Activated naive CD4-positive, alpha-beta T cell treated with anti-CD3 and anti-CD28 coated beads for 36 hours (primary cell): ENCODE results near the gene P2RY11. TPM values are rescaled to one million over a fixed set of nuclear protein-coding genes. Genes with fewer than 3 reads are reported as not detected.

Source experiments
- CTCF ChIA-PET: fragments of 350-600 bp; sonication (Branson Sonifier 250); formaldehyde crosslinking; loops from one replicate; lab custom pipeline; 2021; ENCODE audit warnings: antibody characterized with exemption; lab: Charles Lee
- DNase-seq: peaks from one replicate; pipeline ENCODE4 v3.0.0-alpha.2; 2020
- H3K27ac Mint-ChIP-seq: one replicate; pipeline ENCODE4 v1.8.0; 2021; ENCODE audit warnings: mild to moderate bottlenecking, mixed read lengths
- H3K27me3 Mint-ChIP-seq: one replicate; pipeline ENCODE4 v1.8.0; 2021; ENCODE audit warnings: low read depth, mixed read lengths
- H3K36me3 Mint-ChIP-seq: one replicate; pipeline ENCODE4 v1.8.0; 2021; ENCODE audit warnings: low read depth, mixed read lengths
- H3K4me1 Mint-ChIP-seq: one replicate; pipeline ENCODE4 v1.8.0; 2021; ENCODE audit warnings: low read depth, mixed read lengths
- H3K4me3 Mint-ChIP-seq: one replicate; pipeline ENCODE4 v1.8.0; 2021; ENCODE audit warnings: mild to moderate bottlenecking, moderate library complexity, mixed read lengths
- H3K9me3 Mint-ChIP-seq: one replicate; pipeline ENCODE4 v1.8.0; 2021; ENCODE audit warnings: mixed read lengths
- intact Hi-C: fragments of 100-400 bp; cut with micrococcal nuclease; formaldehyde crosslinking; loops from one replicate; pipeline ENCODE4 v1.15.1; 2023
- total RNA-seq, 2 experiments: library from RNA; stranded (reverse); gene quantifications; one replicate each; pipeline ENCODE4 v1.2.3, GENCODE V29; 2021

P2RY11 gene
- 10 to 100 TPM; 11.8 to 12.2 TPM for total RNA-seq

- no peaks in the 10 kb centered on the region for H3K27me3 Mint-ChIP-seq
- peak within 1 kb of the TSS; percentile 89 for H3K27ac Mint-ChIP-seq
- H3K4me1 Mint-ChIP-seq: peaks cover 58% of the 10 kb centered on the region
- CTCF ChIA-PET: interaction anchor here (0.6 to 1.3 kb wide), 4 partner anchors 9 to 112 kb away, joined by 3 to 4 read pairs (median 4); no protein-coding TSS in a partner anchor
- H3K4me3 Mint-ChIP-seq: no peak within 1 kb of the TSS
- intact Hi-C loops: loop anchor here (5.0 kb wide), 1 partner anchor 179 kb away; no protein-coding TSS in a partner anchor
- H3K36me3 Mint-ChIP-seq: peaks cover 59% of the 10 kb centered on the region
- peak; percentile 26 for DNase-seq
- no peaks in the 10 kb centered on the region for H3K9me3 Mint-ChIP-seq
Measured at GRCh38 chr19:10111405-10111811, at the start of gene P2RY11. Gene P2RY11, plus strand, starts transcription at chr19:10111693. Its CDS starts 29 bp downstream, at chr19:10111722.

DNA sequence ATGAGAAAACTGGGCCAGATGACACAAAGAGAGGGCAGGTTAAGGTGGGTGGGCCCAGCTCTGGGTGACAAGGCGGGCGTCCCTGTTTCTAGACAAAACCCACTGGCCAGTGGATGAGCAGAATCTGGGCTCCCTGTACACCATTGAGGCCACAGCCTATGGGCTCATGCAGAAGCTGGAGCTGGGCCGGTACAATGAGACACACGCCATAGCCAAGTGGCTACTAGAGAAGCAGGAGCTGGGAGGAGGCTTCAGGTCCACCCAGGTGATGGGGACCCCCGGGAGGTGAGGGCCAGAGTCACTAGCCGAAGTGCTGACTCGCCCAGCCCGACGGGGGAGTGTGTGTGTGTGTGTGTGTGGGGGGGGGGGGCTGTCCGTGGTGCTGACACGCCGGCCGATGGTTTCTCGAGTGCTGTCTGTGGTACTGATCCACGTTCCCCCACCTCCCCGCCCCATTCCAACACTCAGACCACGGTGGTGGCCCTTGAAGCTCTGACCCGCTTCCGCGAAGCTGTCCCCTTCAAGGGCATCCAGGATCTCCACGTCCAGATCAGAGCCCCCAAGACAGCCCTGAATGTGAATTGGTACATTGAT lies 49.7 kb upstream of the P2RY11 start:
- H3K27me3 Mint-ChIP-seq: peaks cover 7% of the 10 kb centered on the region
- CTCF ChIA-PET: no interaction called here
- H3K4me3 Mint-ChIP-seq: no peak overlapping the region
- no peak overlapping the region for H3K27ac Mint-ChIP-seq
- no peaks in the 10 kb centered on the region for H3K9me3 Mint-ChIP-seq
- intact Hi-C loops: loop anchor here (2.0 kb wide), 1 partner anchor 57 kb away; no protein-coding TSS in a partner anchor
- no peak for DNase-seq
- no peaks in the 10 kb centered on the region for H3K4me1 Mint-ChIP-seq
- H3K36me3 Mint-ChIP-seq: no peaks in the 10 kb centered on the region

DNA sequence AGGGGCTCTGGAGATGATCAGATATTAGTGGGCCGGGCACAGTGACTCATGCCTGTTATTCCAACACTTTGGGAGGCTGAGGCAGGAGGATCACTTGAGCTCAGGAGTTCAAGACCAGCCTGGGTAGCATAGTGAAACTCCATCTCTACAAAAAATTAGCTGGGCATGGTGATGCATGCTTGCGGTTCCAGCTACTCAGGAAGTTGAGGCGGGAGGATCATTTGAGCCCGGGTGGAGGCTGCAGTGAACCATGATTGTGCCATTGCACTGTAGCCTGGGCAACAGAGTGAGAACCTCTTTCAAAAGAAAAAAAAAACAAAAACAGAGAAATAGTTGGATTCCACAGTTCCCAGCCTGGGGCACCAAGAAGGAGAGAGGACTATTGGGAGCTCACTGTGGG lies 43.3 kb upstream of the P2RY11 start:
- H3K4me1 Mint-ChIP-seq: no peaks in the 10 kb centered on the region
- no peaks in the 10 kb centered on the region for H3K36me3 Mint-ChIP-seq
- intact Hi-C loops: no loop called here
- H3K27me3 Mint-ChIP-seq: no peaks in the 10 kb centered on the region
- no peak overlapping the region for H3K27ac Mint-ChIP-seq
- no peak for DNase-seq
- H3K9me3 Mint-ChIP-seq: peaks cover 1% of the 10 kb centered on the region
- CTCF ChIA-PET: no interaction called here
- H3K4me3 Mint-ChIP-seq: no peak overlapping the region

GRCh38 chr19:10069046-10069445 lies 42.4 kb upstream of the P2RY11 start:
- no peak for DNase-seq
- H3K9me3 Mint-ChIP-seq: peaks cover 4% of the 10 kb centered on the region
- H3K27ac Mint-ChIP-seq: no peak overlapping the region
- CTCF ChIA-PET: interaction anchor here (0.5 to 1.5 kb wide), 3 partner anchors 63 to 379 kb away, joined by 3 to 6 read pairs (median 5); no protein-coding TSS in a partner anchor
- H3K4me1 Mint-ChIP-seq: no peaks in the 10 kb centered on the region
- no peak overlapping the region for H3K4me3 Mint-ChIP-seq
- H3K27me3 Mint-ChIP-seq: no peaks in the 10 kb centered on the region
- H3K36me3 Mint-ChIP-seq: no peaks in the 10 kb centered on the region
- intact Hi-C loops: no loop called here

DNA sequence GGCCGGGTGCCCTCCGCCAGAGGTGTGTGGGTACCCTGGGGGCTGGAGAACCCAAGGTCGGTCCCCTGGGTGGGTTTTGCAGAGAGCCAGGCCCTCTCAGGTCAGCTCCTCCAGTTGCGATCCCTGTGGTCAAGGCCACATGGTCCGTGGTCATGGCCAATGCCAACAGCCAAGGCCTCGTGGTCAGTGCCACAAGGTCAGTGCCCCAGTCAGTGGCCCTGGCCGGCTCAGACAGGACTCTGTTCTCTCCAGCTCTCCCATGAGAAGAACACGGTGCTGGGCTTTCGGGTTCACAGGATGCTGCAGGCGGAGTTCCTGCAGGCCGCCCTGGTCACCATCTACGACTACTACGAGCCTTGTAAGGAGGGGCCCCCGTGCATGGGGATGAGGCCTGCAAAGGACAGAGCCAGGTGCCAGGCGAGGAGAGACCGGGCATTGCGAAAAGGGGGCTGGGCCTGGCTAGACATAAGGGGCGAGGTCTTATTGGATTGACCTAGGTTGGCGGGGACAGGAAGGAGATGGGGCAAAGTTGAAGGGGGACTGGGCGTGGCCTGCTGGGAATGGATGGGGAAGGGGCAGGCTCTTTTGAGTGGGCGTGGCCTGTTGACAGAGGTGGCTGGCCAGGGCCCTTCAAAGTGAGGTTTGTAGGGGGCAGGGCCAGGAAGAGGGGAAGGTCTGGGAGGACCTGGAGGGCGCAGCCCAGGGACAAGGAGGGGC lies 40.6 kb upstream of the P2RY11 start:
- H3K27ac Mint-ChIP-seq: no peak overlapping the region
- intact Hi-C loops: no loop called here
- H3K4me1 Mint-ChIP-seq: no peaks in the 10 kb centered on the region
- no peak overlapping the region for H3K4me3 Mint-ChIP-seq
- H3K36me3 Mint-ChIP-seq: no peaks in the 10 kb centered on the region
- H3K27me3 Mint-ChIP-seq: no peaks in the 10 kb centered on the region
- H3K9me3 Mint-ChIP-seq: peaks cover 6% of the 10 kb centered on the region
- CTCF ChIA-PET: no interaction called here
- DNase-seq: no peak

GRCh38 chr19:10074153-10074552 lies 37.3 kb upstream of the P2RY11 start:
- Mint-ChIP-seq H3K27ac (no peak overlapping the region), H3K4me1 (no peaks in the 10 kb centered on the region), H3K9me3 (peaks cover 6% of the 10 kb centered on the region), H3K36me3 (no peaks in the 10 kb centered on the region), H3K4me3 (no peak overlapping the region), H3K27me3 (no peaks in the 10 kb centered on the region)
- intact Hi-C loops: loop anchor here (1.0 to 2.0 kb wide), 2 partner anchors 39 to 177 kb away; no protein-coding TSS in a partner anchor
- CTCF ChIA-PET: interaction anchor here (0.6 to 2.2 kb wide), 7 partner anchors 10 to 176 kb away, joined by 3 to 7 read pairs (median 3); no protein-coding TSS in a partner anchor
- peak; percentile 67 for DNase-seq

- no peak for DNase-seq
- CTCF ChIA-PET: interaction anchor here (0.7 kb wide), 1 partner anchor 45 kb away, joined by 5 read pairs; no protein-coding TSS in a partner anchor
- peaks cover 6% of the 10 kb centered on the region for H3K9me3 Mint-ChIP-seq
- H3K27me3 Mint-ChIP-seq: no peaks in the 10 kb centered on the region
- H3K36me3 Mint-ChIP-seq: no peaks in the 10 kb centered on the region
- no peak overlapping the region for H3K4me3 Mint-ChIP-seq
- H3K27ac Mint-ChIP-seq: no peak overlapping the region
- no peaks in the 10 kb centered on the region for H3K4me1 Mint-ChIP-seq
- intact Hi-C loops: no loop called here
Measured at GRCh38 chr19:10076535-10076934, 35.0 kb upstream of the P2RY11 start.

- Mint-ChIP-seq H3K9me3 (peaks cover 4% of the 10 kb centered on the region), H3K4me1 (no peaks in the 10 kb centered on the region), H3K27me3 (no peaks in the 10 kb centered on the region), H3K4me3 (no peak overlapping the region), H3K36me3 (no peaks in the 10 kb centered on the region), H3K27ac (no peak overlapping the region)
- DNase-seq: no peak
- intact Hi-C loops: no loop called here
- CTCF ChIA-PET: no interaction called here
Measured at GRCh38 chr19:10078329-10078728, 33.2 kb upstream of the P2RY11 start.

DNA sequence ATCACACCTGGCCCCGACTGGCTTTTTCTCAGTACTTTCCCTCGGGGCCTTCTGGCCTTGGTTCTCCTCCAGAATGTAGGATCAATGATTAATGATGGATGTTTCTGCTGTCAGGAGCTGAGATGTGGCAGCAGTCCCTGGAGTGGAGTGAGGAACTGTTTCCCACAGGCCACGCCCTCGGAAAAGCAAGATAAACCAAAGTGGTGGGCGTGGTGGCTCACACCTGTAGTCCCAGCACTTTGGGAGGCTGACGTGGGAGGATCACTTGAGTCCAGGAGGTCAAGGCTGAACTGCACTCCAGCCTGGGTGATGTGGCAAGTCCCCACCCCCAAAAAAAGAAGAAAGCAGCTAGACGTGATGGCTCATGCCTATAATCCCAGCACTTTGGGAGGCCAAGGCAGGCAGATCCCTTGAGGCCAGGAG lies 32.5 kb upstream of the P2RY11 start:
- peaks cover 3% of the 10 kb centered on the region for H3K9me3 Mint-ChIP-seq
- H3K27me3 Mint-ChIP-seq: no peaks in the 10 kb centered on the region
- H3K36me3 Mint-ChIP-seq: no peaks in the 10 kb centered on the region
- H3K4me3 Mint-ChIP-seq: no peak overlapping the region
- intact Hi-C loops: no loop called here
- no peak for DNase-seq
- CTCF ChIA-PET: no interaction called here
- no peaks in the 10 kb centered on the region for H3K4me1 Mint-ChIP-seq
- H3K27ac Mint-ChIP-seq: no peak overlapping the region

DNA sequence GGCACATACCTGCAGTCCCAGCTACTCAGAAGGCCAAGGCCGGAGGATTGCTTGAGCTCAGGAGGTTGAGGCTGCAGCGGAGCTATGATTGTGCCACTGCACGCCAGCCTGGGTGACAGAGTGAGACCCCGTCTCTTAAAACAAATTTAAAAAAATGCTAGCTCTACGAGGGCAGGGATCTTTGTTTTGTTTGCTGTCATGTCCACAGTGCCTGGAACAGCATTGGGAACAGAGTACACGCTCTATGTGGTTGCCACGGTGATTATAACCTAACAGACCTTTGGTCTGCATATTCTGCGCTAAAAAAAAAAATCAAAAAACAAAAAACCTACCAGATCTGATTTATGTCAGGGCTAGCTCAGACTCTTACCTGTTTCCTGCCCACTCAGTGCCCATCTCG lies 27.6 kb upstream of the P2RY11 start:
- Mint-ChIP-seq H3K36me3 (peaks cover 3% of the 10 kb centered on the region), H3K4me1 (peaks cover 8% of the 10 kb centered on the region), H3K27me3 (no peaks in the 10 kb centered on the region), H3K27ac (no peak overlapping the region), H3K4me3 (no peak overlapping the region), H3K9me3 (no peaks in the 10 kb centered on the region)
- CTCF ChIA-PET: interaction anchor here (0.6 to 1.1 kb wide), 2 partner anchors 9 to 38 kb away, joined by 3 read pairs; no protein-coding TSS in a partner anchor
- no peak for DNase-seq
- intact Hi-C loops: no loop called here

DNA sequence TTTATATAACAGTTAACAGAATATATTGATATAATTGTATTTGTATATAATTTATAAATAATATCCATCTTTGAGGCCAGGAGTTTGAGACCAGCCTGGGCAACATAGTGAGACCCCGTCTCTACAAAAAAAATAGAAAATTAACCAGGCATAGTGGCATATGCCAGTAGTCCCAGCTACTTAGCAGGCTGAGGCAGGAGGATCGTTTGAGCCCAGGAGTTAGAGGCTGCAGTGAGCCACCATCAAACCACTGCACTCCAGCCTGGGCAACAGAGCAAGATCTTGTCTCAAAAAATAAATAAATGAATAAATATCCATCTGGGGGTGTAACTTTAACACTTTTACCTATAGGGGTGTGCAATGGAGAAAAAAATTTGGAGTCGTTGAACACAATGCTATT lies 26.7 kb upstream of the P2RY11 start:
- Mint-ChIP-seq H3K4me3 (no peak overlapping the region), H3K27me3 (no peaks in the 10 kb centered on the region), H3K27ac (no peak overlapping the region), H3K9me3 (no peaks in the 10 kb centered on the region), H3K4me1 (peaks cover 8% of the 10 kb centered on the region), H3K36me3 (peaks cover 3% of the 10 kb centered on the region)
- no peak for DNase-seq
- CTCF ChIA-PET: interaction anchor here (0.8 to 1.1 kb wide), 2 partner anchors 14 to 37 kb away, joined by 3 read pairs; no protein-coding TSS in a partner anchor
- intact Hi-C loops: no loop called here
